Neural cell (in vitro differentiated cells): Measurements from ENCODE around the gene GPR18. TPM values are rescaled to one million over a fixed set of nuclear protein-coding genes. Genes with fewer than 3 reads are reported as not detected.

ENCODE experiments used
- H2AFZ ChIP-seq: fragments of 200-600, 300-800 bp; sonication (generic), shearing (Covaris generic); 2 replicates; pipeline ENCODE4 v1.6.0; 2014; ENCODE audit warnings: low read depth, mild to moderate bottlenecking, antibody characterized with exemption, low read length, moderate library complexity
- H3F3A ChIP-seq: fragments of 200-600 bp; shearing (Covaris generic); 2 replicates; pipeline ENCODE4 v1.6.1; 2016; ENCODE audit warnings: mild to moderate bottlenecking, moderate library complexity, mixed read lengths, antibody characterized with exemption, low read length; ENCODE audit not compliant: insufficient read depth, poor library complexity, severe bottlenecking
- H3K27ac ChIP-seq: fragments of 200-600, 300-800 bp; sonication (generic), shearing (Covaris generic); 2 replicates; pipeline ENCODE4 v1.5.1; 2014; ENCODE audit warnings: mild to moderate bottlenecking, low read length, moderate library complexity
- H3K27me3 ChIP-seq: fragments of 300-800, 200-600 bp; sonication (generic), shearing (Covaris generic); 2 replicates; pipeline ENCODE4 v1.6.0; 2014; ENCODE audit warnings: mild to moderate bottlenecking, low read depth, low read length, moderate library complexity; ENCODE audit not compliant: insufficient read depth
- H3K36me3 ChIP-seq: fragments of 300-800, 200-600 bp; sonication (generic), shearing (Covaris generic); 2 replicates; pipeline ENCODE4 v1.5.1; 2014; ENCODE audit warnings: mild to moderate bottlenecking, antibody characterized with exemption, low read length, moderate library complexity; ENCODE audit not compliant: insufficient read depth
- H3K4me2 ChIP-seq: fragments of 300-800, 200-600 bp; sonication (generic), shearing (Covaris generic); 2 replicates; pipeline ENCODE4 v1.6.0; 2014; ENCODE audit warnings: mild to moderate bottlenecking, low read length
- H3K4me3 ChIP-seq: fragments of 300-800, 200-600 bp; sonication (generic), shearing (Covaris generic); 2 replicates; pipeline ENCODE4 v1.5.1; 2014; ENCODE audit warnings: mild to moderate bottlenecking, low read length, moderate library complexity
- H3K79me2 ChIP-seq: fragments of 200-600 bp; shearing (Covaris generic); replicated peaks from 2 replicates; pipeline ENCODE4 v1.6.0; 2014; ENCODE audit warnings: mild to moderate bottlenecking, low read length, moderate library complexity; ENCODE audit not compliant: insufficient read depth
- H3K9ac ChIP-seq: fragments of 300-800, 200-600 bp; sonication (generic), shearing (Covaris generic); 2 replicates; pipeline ENCODE4 v1.6.1; 2016; ENCODE audit warnings: mild to moderate bottlenecking, low read length, mixed read lengths
- H3K9me2 ChIP-seq: fragments of 200-600 bp; shearing (Covaris generic); 2 replicates; pipeline ENCODE4 v1.6.1; 2016; ENCODE audit warnings: mild to moderate bottlenecking, low read length, mixed read lengths; ENCODE audit not compliant: insufficient read depth
- H3K9me3 ChIP-seq: fragments of 200-600, 300-800 bp; sonication (generic), shearing (Covaris generic); 2 replicates; pipeline ENCODE4 v1.6.1; 2016; ENCODE audit warnings: mild to moderate bottlenecking, mixed run types, low read length, moderate library complexity, mixed read lengths
- H4K20me1 ChIP-seq: fragments of 200-600 bp; shearing (Covaris generic); 2 replicates; pipeline ENCODE4 v1.6.1; 2016; ENCODE audit warnings: mild to moderate bottlenecking, mixed run types; ENCODE audit not compliant: insufficient read depth
- CTCF ChIP-seq: fragments of 450-650 bp; IDR thresholded peaks from 2 replicates; pipeline ENCODE4 v1.5.1; 2014; ENCODE audit warnings: antibody characterized with exemption, mild to moderate bottlenecking, moderate library complexity; ENCODE audit not compliant: poor library complexity, severe bottlenecking
- EP300 ChIP-seq: fragments of 450-650 bp; conservative IDR thresholded peaks from 2 replicates; pipeline ENCODE4 v1.6.1; 2014; ENCODE audit warnings: antibody characterized with exemption, mild to moderate bottlenecking, moderate library complexity; ENCODE audit not compliant: poor library complexity, severe bottlenecking
- EZH2 ChIP-seq: fragments of 200-600, 300-800 bp; shearing (Covaris generic), sonication (generic); IDR thresholded peaks from 2 replicates; pipeline ENCODE4 v1.6.1; 2014; ENCODE audit warnings: antibody characterized with exemption, low read length, borderline replicate concordance, mild to moderate bottlenecking; ENCODE audit not compliant: insufficient read depth, poor library complexity, severe bottlenecking
- MXI1 ChIP-seq: fragments of 450-650 bp; conservative IDR thresholded peaks from 2 replicates; pipeline ENCODE4 v1.6.1; 2014; ENCODE audit warnings: antibody characterized with exemption, mild to moderate bottlenecking; ENCODE audit not compliant: poor library complexity, severe bottlenecking
- POLR2AphosphoS5 ChIP-seq: IDR thresholded peaks from 2 replicates; pipeline ENCODE4 v1.6.1; 2012
- RAD21 ChIP-seq: fragments of 450-650 bp; conservative IDR thresholded peaks from 2 replicates; pipeline ENCODE4 v1.6.1; 2014; ENCODE audit warnings: antibody characterized with exemption, mild to moderate bottlenecking, moderate library complexity
- REST ChIP-seq: IDR thresholded peaks from 2 replicates; pipeline ENCODE4 v1.6.1; 2012; ENCODE audit warnings: borderline replicate concordance
- SMC3 ChIP-seq: fragments of 450-650 bp; conservative IDR thresholded peaks from 2 replicates; pipeline ENCODE4 v1.6.1; 2014; ENCODE audit warnings: antibody characterized with exemption, mild to moderate bottlenecking, moderate library complexity; ENCODE audit not compliant: poor library complexity
- TAF1 ChIP-seq: IDR thresholded peaks from 2 replicates; pipeline ENCODE4 v1.6.1; 2012; ENCODE audit warnings: low read depth
- polyA plus RNA-seq: library from polyadenylated mRNA; depleted of rRNA; stranded (reverse); fragments of >200 nt; gene quantifications from 2 replicates; pipeline ENCODE4 v1.2.3, GENCODE V29; 2014

The GPR18 gene
- polyA plus RNA-seq, 1 donor from 2014 or later = not detected

- no peaks in the 10 kb centered on the region for H3F3A ChIP-seq
- no peaks in the 10 kb centered on the region for H3K9me3 ChIP-seq
- H3K27me3 ChIP-seq = no peaks in the 10 kb centered on the region
- no peak overlapping the region for H3K27ac ChIP-seq
- H4K20me1 ChIP-seq = no peaks in the 10 kb centered on the region
- TF ChIP-seq POLR2AphosphoS5 = no peak
- TF ChIP-seq REST = no peak
- no peak for TF ChIP-seq TAF1
- TF ChIP-seq EZH2 = no peak
- TF ChIP-seq MXI1 = no peak
- TF ChIP-seq CTCF = no peak
- no peak for TF ChIP-seq SMC3
- TF ChIP-seq EP300 = no peak
- no peak for TF ChIP-seq RAD21
- H3K9ac ChIP-seq = no peak overlapping the region
- no peaks in the 10 kb centered on the region for H3K9me2 ChIP-seq
- no peaks in the 10 kb centered on the region for H3K79me2 ChIP-seq
- H2AFZ ChIP-seq = no peak overlapping the region
- H3K4me2 ChIP-seq = no peak overlapping the region
- no peak overlapping the region for H3K4me3 ChIP-seq
- H3K36me3 ChIP-seq = no peaks in the 10 kb centered on the region
These were observed 32.7 kb upstream of the GPR18 start for GRCh38 chr13:99290894-99291293.

- Histone ChIP-seq H3K9ac (no peak overlapping the region), H4K20me1 (no peaks in the 10 kb centered on the region), H3K27ac (no peak overlapping the region), H2AFZ (no peak overlapping the region), H3K27me3 (no peaks in the 10 kb centered on the region), H3K4me3 (no peak overlapping the region), H3K9me3 (no peaks in the 10 kb centered on the region), H3K36me3 (no peaks in the 10 kb centered on the region), H3F3A (no peaks in the 10 kb centered on the region), H3K9me2 (no peaks in the 10 kb centered on the region), H3K4me2 (no peak overlapping the region), H3K79me2 (no peaks in the 10 kb centered on the region)
- no peak for TF ChIP-seq EP300
- no peak for TF ChIP-seq MXI1
- TF ChIP-seq SMC3 = no peak
- no peak for TF ChIP-seq REST
- TF ChIP-seq CTCF = no peak
- no peak for TF ChIP-seq RAD21
- no peak for TF ChIP-seq EZH2
- no peak for TF ChIP-seq TAF1
- no peak for TF ChIP-seq POLR2AphosphoS5
These were observed 31.6 kb upstream of the GPR18 start for GRCh38 chr13:99289674-99290337.
